AG08396 (cell line): ENCODE measurements around the gene SORL1.
A peak's percentile ranks its signal among the peaks of the same experiment; 100 is the strongest.

Experiments used
- DNase-seq: peaks from one replicate; pipeline ENCODE4 v3.0.0; 2012; ENCODE audit warnings: low spot score, mixed read lengths

Gene SORL1

GRCh38 chr11:121661880-121662486 is 209.9 kb downstream of the SORL1 start:
- peak; percentile 45 for DNase-seq

- no peak for DNase-seq
Measured at GRCh38 chr11:121664144-121664543, 212.0 kb downstream of the SORL1 start.

- no peak for DNase-seq
Measured at GRCh38 chr11:121665206-121665838, 213.2 kb downstream of the SORL1 start.

- DNase-seq, result no peak
Measured at GRCh38 chr11:121667836-121668235, 215.7 kb downstream of the SORL1 start.

- DNase-seq, result no peak
Measured at GRCh38 chr11:121669422-121669821, 217.3 kb downstream of the SORL1 start.

GRCh38 chr11:121670266-121670665 is 218.2 kb downstream of the SORL1 start:
- DNase-seq, result no peak

- no peak for DNase-seq
Measured at GRCh38 chr11:121670805-121671282, 218.7 kb downstream of the SORL1 start.

GRCh38 chr11:121671283-121672168 is 219.4 kb downstream of the SORL1 start:
- DNase-seq, result no peak

- DNase-seq, result no peak
Measured at GRCh38 chr11:121672630-121673487, 220.7 kb downstream of the SORL1 start.

GRCh38 chr11:121681550-121682268 is 229.6 kb downstream of the SORL1 start:
- DNase-seq, result no peak
